DMS153 treated with DMSO at 0.1 percent for 48 hours (cell line): ENCODE data around the gene FARS2.
"Not testable (repeated sequence)": the region's sequence is repeated elsewhere in the genome, so short reads cannot be mapped to it uniquely, and the experiment has no call there.

Source experiments
- DNase-seq: peaks from one replicate; lab custom pipeline; 2025; ENCODE audit not compliant: unreplicated experiment; lab: John Stamatoyannopoulos, UW

FARS2 gene

GRCh38 chr6:5772408-5773120, 511.3 kb downstream of the FARS2 start:
- DNase-seq, result no peak

- DNase-seq, result no peak
Measured at GRCh38 chr6:5776104-5776503, 514.8 kb downstream of the FARS2 start.

GRCh38 chr6:5776706-5777390, 515.5 kb downstream of the FARS2 start:
- no peak for DNase-seq

GRCh38 chr6:5778317-5778857, 517.1 kb downstream of the FARS2 start:
- DNase-seq, result no peak

- no peak for DNase-seq
Measured at GRCh38 chr6:5778906-5779305, 517.6 kb downstream of the FARS2 start.

GRCh38 chr6:5781019-5781418, 519.7 kb downstream of the FARS2 start:
- no peak for DNase-seq

GRCh38 chr6:5781966-5782556, 520.7 kb downstream of the FARS2 start:
- no peak for DNase-seq

- no peak for DNase-seq
Measured at GRCh38 chr6:5782783-5783547, 521.7 kb downstream of the FARS2 start.

- DNase-seq, result no peak
Measured at GRCh38 chr6:5783584-5784089, 522.3 kb downstream of the FARS2 start.

GRCh38 chr6:5785249-5785648, 523.9 kb downstream of the FARS2 start:
- no peak for DNase-seq

- no peak for DNase-seq
Measured at GRCh38 chr6:5786321-5786968, 525.1 kb downstream of the FARS2 start.

GRCh38 chr6:5786969-5787720, 525.8 kb downstream of the FARS2 start:
- DNase-seq, result no peak

GRCh38 chr6:5789426-5789825, 528.1 kb downstream of the FARS2 start:
- DNase-seq, result not testable (repeated sequence)

GRCh38 chr6:5796555-5796954, 535.2 kb downstream of the FARS2 start:
- DNase-seq, result not testable (repeated sequence)

GRCh38 chr6:5806406-5806805, 545.1 kb downstream of the FARS2 start:
- DNase-seq, result not testable (repeated sequence)

GRCh38 chr6:5809450-5809849, 548.1 kb downstream of the FARS2 start:
- no peak for DNase-seq

GRCh38 chr6:5811997-5812396, 550.7 kb downstream of the FARS2 start:
- DNase-seq, result no peak

- no peak for DNase-seq
Measured at GRCh38 chr6:5813625-5814027, 552.3 kb downstream of the FARS2 start.

GRCh38 chr6:5814116-5814515, 552.8 kb downstream of the FARS2 start:
- DNase-seq, result no peak

- no peak for DNase-seq
Measured at GRCh38 chr6:5814901-5815300, 553.6 kb downstream of the FARS2 start.
